Measurements from ENCODE around the gene DNHD1.

Gene DNHD1

GRCh38 chr11:6578134-6578533 lies 81.1 kb downstream of the DNHD1 start:
- no peaks in the 10 kb centered on the region for H3K27me3 ChIP-seq (ENCODE audit: insufficient read depth, low read depth)
- H3K4me1 ChIP-seq (ENCODE audit: low read depth, poor library complexity, severe bottlenecking) = peaks cover 4% of the 10 kb centered on the region
- H2AFZ ChIP-seq (ENCODE audit: low read depth) = no peak overlapping the region
- no peak overlapping the region for H3K4me2 ChIP-seq
- H3K4me3 ChIP-seq (IDR thresholded peaks at IDR 0.05; ENCODE audit: insufficient read depth, low read depth, low read length) = no peak overlapping the region
- H3K27ac ChIP-seq = no peak overlapping the region
- no peaks in the 10 kb centered on the region for H4K20me1 ChIP-seq (ENCODE audit: insufficient read depth)
- no peaks in the 10 kb centered on the region for H3K36me3 ChIP-seq (ENCODE audit: insufficient read depth)
- no peak for TF ChIP-seq CTCF (conservative IDR thresholded peaks at IDR 0.05; ENCODE audit: low read depth, low read length)
- no peak overlapping the region for H3K9ac ChIP-seq
- H3K79me2 ChIP-seq (ENCODE audit: insufficient read depth, low read depth) = no peaks in the 10 kb centered on the region

DNA sequence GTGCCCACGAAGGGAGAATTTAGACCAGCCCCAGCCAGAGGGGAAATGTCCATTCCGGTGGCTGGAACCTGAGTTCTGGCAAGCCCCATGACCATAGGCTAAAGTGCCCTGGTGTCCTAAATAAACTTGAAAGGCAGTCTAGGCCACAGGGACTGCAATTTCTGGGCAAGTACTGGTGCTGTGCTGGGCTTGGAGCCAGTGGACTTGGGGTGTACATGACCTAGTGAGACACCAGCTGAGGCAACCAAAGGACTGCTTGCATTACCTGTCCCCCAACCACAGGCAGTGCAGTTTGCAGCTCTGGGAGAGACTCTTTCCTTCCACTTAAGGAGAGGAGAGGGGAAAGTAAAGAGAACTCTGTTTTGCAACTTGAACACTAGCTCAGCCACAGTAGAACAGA lies 82.6 kb downstream of the DNHD1 start:
- H3K36me3 ChIP-seq (ENCODE audit: insufficient read depth) = no peaks in the 10 kb centered on the region
- H4K20me1 ChIP-seq (ENCODE audit: insufficient read depth) = no peaks in the 10 kb centered on the region
- H3K27me3 ChIP-seq (ENCODE audit: insufficient read depth, low read depth) = no peaks in the 10 kb centered on the region
- no peak for TF ChIP-seq CTCF (conservative IDR thresholded peaks at IDR 0.05; ENCODE audit: low read depth, low read length)
- H3K27ac ChIP-seq = no peak overlapping the region
- no peak overlapping the region for H2AFZ ChIP-seq (ENCODE audit: low read depth)
- H3K4me1 ChIP-seq (ENCODE audit: low read depth, poor library complexity, severe bottlenecking) = peaks cover 4% of the 10 kb centered on the region
- H3K79me2 ChIP-seq (ENCODE audit: insufficient read depth, low read depth) = no peaks in the 10 kb centered on the region
- no peak overlapping the region for H3K9ac ChIP-seq
- no peak overlapping the region for H3K4me3 ChIP-seq (IDR thresholded peaks at IDR 0.05; ENCODE audit: insufficient read depth, low read depth, low read length)
- no peak overlapping the region for H3K4me2 ChIP-seq

DNA sequence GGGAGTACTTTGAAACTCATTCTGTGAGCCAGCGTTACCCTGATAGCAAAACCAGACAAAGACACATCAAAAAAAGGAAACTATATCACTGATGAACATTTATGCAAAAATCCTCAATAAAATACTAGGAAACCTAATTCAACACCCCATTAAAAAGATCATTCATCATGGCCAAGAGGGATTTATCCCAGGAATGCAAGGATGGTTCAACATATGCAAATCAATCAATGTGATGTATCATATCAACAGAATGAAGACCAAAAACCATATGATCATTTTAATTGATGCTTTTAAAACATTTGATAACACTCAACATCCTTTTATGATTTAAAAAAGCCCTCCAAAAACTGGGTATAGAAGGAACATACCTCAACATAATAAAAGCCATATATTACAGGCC lies 86.5 kb downstream of the DNHD1 start:
- Histone ChIP-seq H3K79me2 (ENCODE audit: insufficient read depth, low read depth) (no peaks in the 10 kb centered on the region), H3K36me3 (ENCODE audit: insufficient read depth) (no peaks in the 10 kb centered on the region), H3K4me1 (ENCODE audit: low read depth, poor library complexity, severe bottlenecking) (no peaks in the 10 kb centered on the region), H4K20me1 (ENCODE audit: insufficient read depth) (no peaks in the 10 kb centered on the region), H3K27me3 (ENCODE audit: insufficient read depth, low read depth) (no peaks in the 10 kb centered on the region), H3K27ac (no peak overlapping the region), H3K4me3 (IDR thresholded peaks at IDR 0.05; ENCODE audit: insufficient read depth, low read depth, low read length) (no peak overlapping the region), H3K9ac (no peak overlapping the region), H2AFZ (ENCODE audit: low read depth) (no peak overlapping the region), H3K4me2 (no peak overlapping the region)
- TF ChIP-seq CTCF (conservative IDR thresholded peaks at IDR 0.05; ENCODE audit: low read depth, low read length) = no peak

- no peak overlapping the region for H3K4me2 ChIP-seq
- H3K79me2 ChIP-seq (ENCODE audit: insufficient read depth, low read depth) = no peaks in the 10 kb centered on the region
- no peak overlapping the region for H3K4me3 ChIP-seq (IDR thresholded peaks at IDR 0.05; ENCODE audit: insufficient read depth, low read depth, low read length)
- H3K36me3 ChIP-seq (ENCODE audit: insufficient read depth) = no peaks in the 10 kb centered on the region
- H3K27me3 ChIP-seq (ENCODE audit: insufficient read depth, low read depth) = no peaks in the 10 kb centered on the region
- H3K4me1 ChIP-seq (ENCODE audit: low read depth, poor library complexity, severe bottlenecking) = no peaks in the 10 kb centered on the region
- no peaks in the 10 kb centered on the region for H4K20me1 ChIP-seq (ENCODE audit: insufficient read depth)
- TF ChIP-seq CTCF (conservative IDR thresholded peaks at IDR 0.05; ENCODE audit: low read depth, low read length) = no peak
- H3K9ac ChIP-seq = no peak overlapping the region
- no peak overlapping the region for H3K27ac ChIP-seq
- no peak overlapping the region for H2AFZ ChIP-seq (ENCODE audit: low read depth)
These were observed 87.4 kb downstream of the DNHD1 start for GRCh38 chr11:6584528-6584927.
